Measurements from ENCODE around the gene ITGA6.

The ITGA6 gene

DNA sequence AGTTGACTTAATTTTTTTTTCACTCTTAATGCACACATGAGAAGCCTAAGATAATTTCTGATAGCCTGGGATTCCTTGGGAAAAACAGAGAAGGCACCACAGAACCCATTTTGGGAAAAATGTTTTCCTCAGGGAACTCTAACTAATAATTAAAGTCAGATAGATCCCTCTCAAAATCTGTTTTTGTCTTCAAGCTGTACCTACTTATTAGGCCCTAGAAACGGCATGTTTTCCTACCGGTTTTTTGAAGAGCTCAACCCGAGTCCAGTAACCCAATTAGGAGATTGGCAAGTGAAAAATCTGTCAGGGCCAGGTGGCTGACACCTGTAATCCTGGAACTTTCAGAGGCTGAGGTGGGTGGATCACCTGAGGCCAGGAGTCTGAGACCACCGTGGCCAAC lies 112.4 kb downstream of the ITGA6 start:
- no peak overlapping the region for H3K4ac ChIP-seq (ENCODE audit: low read length)
- H3K9ac ChIP-seq (ENCODE audit: low read depth, low read length, poor library complexity): no peak overlapping the region
- H2BK12ac ChIP-seq (ENCODE audit: low read length): no peak overlapping the region
- H4K91ac ChIP-seq (ENCODE audit: low read depth, low read length, poor library complexity): no peak overlapping the region
- peaks cover 0 to 3% of the 10 kb centered on the region in 2 donors for H3K4me1 ChIP-seq (ENCODE audit: control insufficient read depth in 2 of 2, insufficient read depth in 1 of 2, low read depth in 1 of 2, low read length in 2 of 2)
- no peaks in the 10 kb centered on the region for H3K79me1 ChIP-seq (ENCODE audit: low read depth, low read length)
- no CpG with 5 or more reads among the region's 4 CpGs for WGBS, 2 donors (ENCODE audit: extremely low coverage in 2 of 2, insufficient read length in 2 of 2, insufficient replicate concordance in 1 of 2)
- H3K18ac ChIP-seq (ENCODE audit: low read length): no peak overlapping the region
- H2AFZ ChIP-seq (ENCODE audit: low read length): no peak overlapping the region
- H3K23ac ChIP-seq (ENCODE audit: low read depth, low read length, poor library complexity): no peak overlapping the region
- no peak overlapping the region for H2BK15ac ChIP-seq (ENCODE audit: low read length)
- H3K27me3 ChIP-seq (ENCODE audit: control insufficient read depth in 3 of 3, insufficient read depth in 3 of 3, low read depth in 1 of 3, low read length in 3 of 3): no peaks in the 10 kb centered on the region
- no peak overlapping the region for H3K14ac ChIP-seq (ENCODE audit: low read length)
- peaks cover 0 to 11% of the 10 kb centered on the region in 2 donors for H3K9me3 ChIP-seq (replicated peaks in 1 of 2; ENCODE audit: control insufficient read depth in 2 of 2, insufficient read depth in 1 of 2, low read depth in 1 of 2, low read length in 2 of 2)
- DNase-seq (ENCODE audit: low spot score): no peak
- H4K8ac ChIP-seq (ENCODE audit: low read depth, low read length): no peak overlapping the region
- H3K4me3 ChIP-seq (ENCODE audit: low read length in 2 of 2): no peak overlapping the region
- H3K36me3 ChIP-seq (replicated peaks in 1 of 2; ENCODE audit: control insufficient read depth in 2 of 2, insufficient read depth in 2 of 2, low read length in 2 of 2): no peaks in the 10 kb centered on the region
- H3K27ac ChIP-seq (replicated peaks; ENCODE audit: low read length): no peak overlapping the region
- no peak overlapping the region for H2BK5ac ChIP-seq (ENCODE audit: low read length)
- H3K4me2 ChIP-seq (ENCODE audit: insufficient read depth, low read length, poor library complexity, severe bottlenecking): no peak overlapping the region
- no peak overlapping the region for H2AK5ac ChIP-seq (ENCODE audit: low read depth, low read length)
- no peak overlapping the region for H2BK120ac ChIP-seq (ENCODE audit: low read depth, low read length)

DNA sequence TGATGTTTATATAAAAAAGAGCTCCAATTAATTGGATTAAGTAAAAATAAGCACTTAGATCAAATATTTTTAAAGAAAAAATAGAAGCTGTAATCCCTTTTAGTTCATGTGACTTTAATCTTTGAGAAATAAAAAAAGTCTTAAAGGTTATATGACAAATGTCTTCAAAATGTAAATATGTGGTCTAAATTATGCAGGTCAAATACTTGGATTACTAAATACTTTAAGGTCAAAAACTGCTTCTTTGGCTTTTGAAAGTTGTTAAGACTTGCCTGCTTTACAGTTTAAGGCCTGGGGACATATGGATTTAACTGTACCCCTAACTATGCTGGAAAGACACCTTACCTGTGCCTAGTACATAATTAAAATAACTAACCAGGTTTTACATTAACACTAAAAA lies 113.0 kb downstream of the ITGA6 start:
- no peak overlapping the region for H3K4me3 ChIP-seq (ENCODE audit: low read length in 2 of 2)

DNA sequence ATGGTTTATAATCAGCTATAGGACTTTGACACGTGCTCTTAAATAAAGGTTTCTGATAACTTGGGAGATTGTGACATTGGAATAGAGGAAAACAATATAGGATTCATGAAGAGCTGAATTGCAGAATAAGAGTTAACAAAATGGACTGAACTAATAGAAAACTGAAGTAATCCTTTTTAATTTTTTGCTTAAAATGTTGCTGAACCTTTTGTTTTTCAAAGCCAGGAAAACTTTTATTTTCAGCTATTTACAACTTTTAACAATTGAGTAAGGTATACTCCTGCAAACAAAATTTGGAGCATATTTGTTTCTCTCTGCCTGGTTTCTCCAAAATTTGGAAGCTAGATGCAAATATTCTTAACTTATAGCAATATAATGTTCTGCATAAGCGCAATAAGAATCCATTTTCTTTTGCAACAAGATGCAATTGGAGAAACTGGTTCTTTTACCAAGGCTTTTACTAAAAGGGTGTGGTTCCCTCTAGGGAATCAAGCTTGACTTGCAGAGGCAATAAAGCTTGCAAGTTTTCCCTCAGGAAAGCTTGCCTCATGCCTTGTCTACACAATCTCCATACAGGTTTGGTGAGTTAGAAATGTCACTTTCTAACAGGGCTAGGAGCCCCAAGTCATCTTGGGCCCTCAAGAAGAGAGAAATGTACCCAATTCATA lies 118.2 kb downstream of the ITGA6 start:
- Histone ChIP-seq H3K18ac (ENCODE audit: low read length) (no peak overlapping the region), H3K36me3 (replicated peaks in 1 of 2; ENCODE audit: control insufficient read depth in 2 of 2, insufficient read depth in 2 of 2, low read length in 2 of 2) (no peaks in the 10 kb centered on the region), H2AK5ac (ENCODE audit: low read depth, low read length) (no peak overlapping the region), H2BK12ac (ENCODE audit: low read length) (no peak overlapping the region), H3K4ac (ENCODE audit: low read length) (no peak overlapping the region), H3K27me3 (ENCODE audit: control insufficient read depth in 3 of 3, insufficient read depth in 3 of 3, low read depth in 1 of 3, low read length in 3 of 3) (no peaks in the 10 kb centered on the region), H3K14ac (ENCODE audit: low read length) (no peak overlapping the region), H4K91ac (ENCODE audit: low read depth, low read length, poor library complexity) (no peak overlapping the region), H3K9ac (ENCODE audit: low read depth, low read length, poor library complexity) (no peak overlapping the region), H3K4me3 (ENCODE audit: low read length in 2 of 2) (no peak overlapping the region), H2AFZ (ENCODE audit: low read length) (no peak overlapping the region), H2BK120ac (ENCODE audit: low read depth, low read length) (no peak overlapping the region), H3K27ac (replicated peaks; ENCODE audit: low read length) (no peak overlapping the region), H2BK5ac (ENCODE audit: low read length) (no peak overlapping the region), H3K79me1 (ENCODE audit: low read depth, low read length) (no peaks in the 10 kb centered on the region), H3K4me1 (ENCODE audit: control insufficient read depth in 2 of 2, insufficient read depth in 1 of 2, low read depth in 1 of 2, low read length in 2 of 2) (no peaks in the 10 kb centered on the region), H3K4me2 (ENCODE audit: insufficient read depth, low read length, poor library complexity, severe bottlenecking) (no peak overlapping the region), H3K9me3 (replicated peaks in 1 of 2; ENCODE audit: control insufficient read depth in 2 of 2, insufficient read depth in 1 of 2, low read depth in 1 of 2, low read length in 2 of 2) (peaks cover 0 to 12% of the 10 kb centered on the region in 2 donors), H3K23ac (ENCODE audit: low read depth, low read length, poor library complexity) (no peak overlapping the region), H2BK15ac (ENCODE audit: low read length) (no peak overlapping the region), H4K8ac (ENCODE audit: low read depth, low read length) (no peak overlapping the region)
- WGBS, 2 donors (ENCODE audit: extremely low coverage in 2 of 2, insufficient read length in 2 of 2, insufficient replicate concordance in 1 of 2): no CpG with 5 or more reads among the region's 2 CpGs
- no peak for DNase-seq (ENCODE audit: low spot score)

More for the DNA sequence above, 113.0 kb downstream of the ITGA6 start:
- H3K27ac ChIP-seq (replicated peaks; ENCODE audit: low read length): no peak overlapping the region
- no peak overlapping the region for H3K18ac ChIP-seq (ENCODE audit: low read length)
- H3K79me1 ChIP-seq (ENCODE audit: low read depth, low read length): no peaks in the 10 kb centered on the region
- no peak overlapping the region for H4K91ac ChIP-seq (ENCODE audit: low read depth, low read length, poor library complexity)
- H2BK12ac ChIP-seq (ENCODE audit: low read length): no peak overlapping the region
- no peak overlapping the region for H3K14ac ChIP-seq (ENCODE audit: low read length)
- no peak overlapping the region for H2AFZ ChIP-seq (ENCODE audit: low read length)
- no peak overlapping the region for H2BK120ac ChIP-seq (ENCODE audit: low read depth, low read length)
- H3K4me1 ChIP-seq (ENCODE audit: control insufficient read depth in 2 of 2, insufficient read depth in 1 of 2, low read depth in 1 of 2, low read length in 2 of 2): peaks cover 0 to 2% of the 10 kb centered on the region in 2 donors
- H3K9me3 ChIP-seq (replicated peaks in 1 of 2; ENCODE audit: control insufficient read depth in 2 of 2, insufficient read depth in 1 of 2, low read depth in 1 of 2, low read length in 2 of 2): peaks cover 0 to 15% of the 10 kb centered on the region in 2 donors
- no peak overlapping the region for H3K4ac ChIP-seq (ENCODE audit: low read length)
- no peak overlapping the region for H3K9ac ChIP-seq (ENCODE audit: low read depth, low read length, poor library complexity)
- H4K8ac ChIP-seq (ENCODE audit: low read depth, low read length): no peak overlapping the region
- H2AK5ac ChIP-seq (ENCODE audit: low read depth, low read length): no peak overlapping the region
- H2BK15ac ChIP-seq (ENCODE audit: low read length): no peak overlapping the region
- H3K4me2 ChIP-seq (ENCODE audit: insufficient read depth, low read length, poor library complexity, severe bottlenecking): no peak overlapping the region
- H3K27me3 ChIP-seq (ENCODE audit: control insufficient read depth in 3 of 3, insufficient read depth in 3 of 3, low read depth in 1 of 3, low read length in 3 of 3): no peaks in the 10 kb centered on the region
- H3K36me3 ChIP-seq (replicated peaks in 1 of 2; ENCODE audit: control insufficient read depth in 2 of 2, insufficient read depth in 2 of 2, low read length in 2 of 2): no peaks in the 10 kb centered on the region
- DNase-seq (ENCODE audit: low spot score): no peak
- no peak overlapping the region for H3K23ac ChIP-seq (ENCODE audit: low read depth, low read length, poor library complexity)
- no peak overlapping the region for H2BK5ac ChIP-seq (ENCODE audit: low read length)

GRCh38 chr2:172549131-172549530 lies 121.7 kb downstream of the ITGA6 start:
- Histone ChIP-seq H4K8ac (ENCODE audit: low read depth, low read length) (no peak overlapping the region), H4K91ac (ENCODE audit: low read depth, low read length, poor library complexity) (no peak overlapping the region), H2BK12ac (ENCODE audit: low read length) (no peak overlapping the region), H3K27me3 (ENCODE audit: control insufficient read depth in 3 of 3, insufficient read depth in 3 of 3, low read depth in 1 of 3, low read length in 3 of 3) (no peaks in the 10 kb centered on the region), H3K27ac (replicated peaks; ENCODE audit: low read length) (no peak overlapping the region), H3K4me3 (ENCODE audit: low read length in 2 of 2) (no peak overlapping the region), H2AFZ (ENCODE audit: low read length) (no peak overlapping the region), H3K14ac (ENCODE audit: low read length) (no peak overlapping the region), H3K4me2 (ENCODE audit: insufficient read depth, low read length, poor library complexity, severe bottlenecking) (no peak overlapping the region), H3K23ac (ENCODE audit: low read depth, low read length, poor library complexity) (no peak overlapping the region), H3K9ac (ENCODE audit: low read depth, low read length, poor library complexity) (no peak overlapping the region), H2AK5ac (ENCODE audit: low read depth, low read length) (no peak overlapping the region), H2BK5ac (ENCODE audit: low read length) (no peak overlapping the region), H3K36me3 (replicated peaks in 1 of 2; ENCODE audit: control insufficient read depth in 2 of 2, insufficient read depth in 2 of 2, low read length in 2 of 2) (no peaks in the 10 kb centered on the region), H3K79me1 (ENCODE audit: low read depth, low read length) (no peaks in the 10 kb centered on the region), H3K4ac (ENCODE audit: low read length) (no peak overlapping the region), H3K18ac (ENCODE audit: low read length) (no peak overlapping the region), H2BK15ac (ENCODE audit: low read length) (no peak overlapping the region), H3K9me3 (replicated peaks in 1 of 2; ENCODE audit: control insufficient read depth in 2 of 2, insufficient read depth in 1 of 2, low read depth in 1 of 2, low read length in 2 of 2) (peaks cover 0 to 12% of the 10 kb centered on the region in 2 donors), H3K4me1 (ENCODE audit: control insufficient read depth in 2 of 2, insufficient read depth in 1 of 2, low read depth in 1 of 2, low read length in 2 of 2) (peaks cover 0 to 1% of the 10 kb centered on the region in 2 donors), H2BK120ac (ENCODE audit: low read depth, low read length) (no peak overlapping the region)
- WGBS, 2 donors (ENCODE audit: extremely low coverage in 2 of 2, insufficient read length in 2 of 2, insufficient replicate concordance in 1 of 2): no CpG with 5 or more reads among the region's 1 CpG
- no peak for DNase-seq (ENCODE audit: low spot score)

Data from neuronal stem cell (in vitro differentiated cells).